Mucosa of stomach (tissue), 1 donor: ENCODE data around the gene JAM3.

Experiments
- H3K27me3 ChIP-seq: one replicate; pipeline ENCODE4 v1.7.0; 2013; ENCODE audit warnings: mild to moderate bottlenecking, low read length; ENCODE audit not compliant: control insufficient read depth, insufficient read depth
- H3K36me3 ChIP-seq: one replicate; pipeline ENCODE4 v1.7.0; 2013; ENCODE audit warnings: low read length; ENCODE audit not compliant: control insufficient read depth, insufficient read depth
- H3K4me1 ChIP-seq: one replicate; pipeline ENCODE4 v1.7.0; 2013; ENCODE audit warnings: mild to moderate bottlenecking, low read length; ENCODE audit not compliant: control insufficient read depth, insufficient read depth
- H3K4me3 ChIP-seq: one replicate; pipeline ENCODE4 v1.7.0; 2013; ENCODE audit warnings: low read length
- H3K9ac ChIP-seq: one replicate; pipeline ENCODE4 v1.7.0; 2013; ENCODE audit warnings: mild to moderate bottlenecking, low read length, moderate library complexity
- H3K9me3 ChIP-seq: one replicate; pipeline ENCODE4 v1.7.0; 2013; ENCODE audit warnings: mild to moderate bottlenecking, low read length, moderate library complexity; ENCODE audit not compliant: control insufficient read depth
- donor health status: Pancreatic carcinoma.

JAM3 gene

DNA sequence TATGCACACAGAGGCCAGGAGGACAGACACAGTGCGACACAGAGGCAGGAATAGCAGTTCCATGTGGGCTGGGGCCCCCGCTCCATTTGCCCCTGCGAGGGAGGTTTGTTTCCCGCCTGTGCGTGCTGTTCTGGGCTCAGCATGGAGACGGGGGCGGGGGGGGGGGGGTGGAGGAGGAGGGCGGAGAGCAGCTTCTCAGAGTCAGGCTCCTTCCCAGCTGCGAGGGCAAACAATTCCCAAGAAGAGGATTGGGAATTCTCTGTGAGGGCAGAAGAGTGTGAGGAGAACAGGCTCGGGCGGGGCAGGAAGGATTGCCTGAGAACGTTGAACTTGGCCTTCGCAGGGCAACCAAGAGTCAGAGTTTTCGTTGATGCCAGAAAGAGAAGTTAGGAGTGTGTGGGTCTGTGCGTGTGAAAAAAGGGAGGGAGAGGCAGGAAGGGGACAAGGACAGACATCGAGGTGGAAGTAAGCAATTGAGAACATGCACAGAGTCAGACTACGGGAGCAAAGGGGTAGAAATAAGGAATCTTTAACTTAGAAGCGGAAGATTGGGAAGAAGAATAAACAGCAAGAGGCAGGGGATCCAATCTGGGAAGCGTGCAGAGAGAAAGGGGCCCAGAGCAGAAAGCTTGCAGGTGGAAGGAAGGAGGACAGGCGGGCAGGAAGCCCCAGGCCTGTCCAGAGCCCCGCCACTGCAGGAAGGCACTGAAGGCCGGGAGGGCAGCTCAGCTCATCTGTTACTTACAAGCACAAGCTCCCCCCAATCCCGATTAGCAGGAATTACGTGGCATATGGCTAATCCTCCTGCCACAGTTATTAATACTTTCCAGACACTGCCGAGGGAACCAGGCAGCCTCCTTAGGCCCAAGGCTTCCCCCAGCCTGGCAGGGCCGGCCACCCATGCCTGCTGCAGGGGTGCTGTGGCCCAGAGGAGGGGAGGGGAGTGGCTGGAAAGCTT is 15.6 kb upstream of the JAM3 start:
- Histone ChIP-seq H3K27me3 (peaks cover 7% of the 10 kb centered on the region), H3K4me3 (no peak overlapping the region), H3K9me3 (no peaks in the 10 kb centered on the region), H3K4me1 (peaks cover 15% of the 10 kb centered on the region), H3K36me3 (no peaks in the 10 kb centered on the region), H3K9ac (no peak overlapping the region)

DNA sequence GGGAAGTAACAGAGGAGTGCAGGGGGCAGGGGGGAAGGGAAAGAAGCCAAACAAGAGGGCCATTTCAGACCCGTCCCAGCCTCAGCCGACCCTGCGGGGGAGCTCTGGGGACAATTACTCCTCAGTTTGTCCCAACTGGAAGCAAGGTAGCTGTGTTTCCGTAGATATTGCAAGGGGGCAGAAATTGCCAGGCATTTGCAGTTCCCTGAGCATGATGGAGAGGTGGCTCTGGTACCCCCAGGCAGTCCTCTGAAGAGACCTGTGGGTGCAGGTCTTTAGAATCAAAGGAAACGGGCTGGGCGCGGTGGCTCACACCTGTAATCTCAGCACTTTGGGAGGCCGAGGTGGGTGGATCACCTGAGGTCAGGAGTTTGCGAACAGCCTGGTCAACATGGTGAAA is 13.8 kb upstream of the JAM3 start:
- Histone ChIP-seq H3K9me3 (no peaks in the 10 kb centered on the region), H3K27me3 (peaks cover 3% of the 10 kb centered on the region), H3K4me1 (peaks cover 15% of the 10 kb centered on the region), H3K9ac (no peak overlapping the region), H3K4me3 (no peak overlapping the region), H3K36me3 (no peaks in the 10 kb centered on the region)

DNA sequence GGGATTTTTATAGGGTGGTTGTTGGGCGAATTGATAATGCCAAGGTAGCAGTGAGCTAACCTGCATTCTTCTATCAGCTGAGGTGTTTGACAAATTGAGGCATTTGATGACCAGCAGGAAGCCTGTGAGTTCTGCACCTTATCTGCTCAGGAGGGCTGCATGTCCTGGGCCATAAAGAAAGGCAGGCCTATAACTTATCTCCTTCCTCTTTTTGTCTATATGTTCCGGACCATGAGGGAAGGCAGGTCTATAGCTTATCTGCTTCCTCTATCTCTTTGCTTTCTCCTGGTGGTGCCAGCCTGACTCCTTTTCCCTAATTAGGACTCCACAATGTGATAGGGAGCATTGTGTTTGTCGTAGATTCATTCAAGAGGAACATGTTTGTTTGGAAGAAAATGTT is 8.6 kb upstream of the JAM3 start:
- H3K36me3 ChIP-seq, result no peaks in the 10 kb centered on the region
- no peaks in the 10 kb centered on the region for H3K27me3 ChIP-seq
- no peaks in the 10 kb centered on the region for H3K4me1 ChIP-seq
- H3K9me3 ChIP-seq, result no peaks in the 10 kb centered on the region
- H3K9ac ChIP-seq, result no peak overlapping the region
- H3K4me3 ChIP-seq, result no peak overlapping the region

DNA sequence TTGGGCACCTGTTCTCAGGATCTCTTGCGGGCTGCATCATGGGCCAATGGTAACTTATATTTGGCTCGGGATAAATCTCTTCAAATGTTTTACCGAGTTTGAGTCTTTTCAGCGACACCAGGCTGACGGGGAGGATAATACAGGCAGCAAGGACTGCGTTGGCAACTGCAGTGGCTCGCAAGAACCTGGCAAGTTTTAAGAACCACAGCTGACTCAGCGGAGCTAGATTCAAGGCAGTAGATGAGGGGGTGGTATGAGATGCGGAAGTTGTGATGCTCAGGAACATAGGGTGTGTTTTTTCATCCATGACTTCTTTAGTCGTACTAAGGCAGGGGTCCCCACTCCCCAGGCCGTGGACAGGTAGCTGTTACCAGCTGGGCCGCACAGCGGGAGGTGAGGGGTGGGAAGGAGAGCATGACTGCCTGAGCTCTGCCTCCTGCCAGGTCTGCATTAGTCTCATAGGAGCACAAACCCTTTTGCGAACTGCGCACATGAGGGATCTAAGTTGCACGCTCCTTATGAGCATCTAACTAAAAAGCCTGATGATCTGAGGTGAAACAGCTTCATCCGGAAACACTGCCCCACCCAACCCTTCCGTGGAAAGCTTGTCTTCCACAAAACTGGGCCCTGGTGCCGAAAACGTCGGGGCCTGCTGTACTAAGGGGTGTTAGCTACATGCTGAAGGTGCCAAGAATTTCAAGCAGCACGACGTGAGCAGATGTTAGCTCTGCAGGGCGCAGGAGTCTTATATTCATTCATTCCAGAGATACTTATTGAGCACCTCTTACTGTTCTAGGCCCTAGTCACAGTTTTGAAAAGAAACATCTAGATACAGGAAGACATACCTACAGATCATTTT is 6.4 kb upstream of the JAM3 start:
- no peak overlapping the region for H3K9ac ChIP-seq
- H3K4me1 ChIP-seq, result no peaks in the 10 kb centered on the region
- H3K27me3 ChIP-seq, result no peaks in the 10 kb centered on the region
- H3K36me3 ChIP-seq, result no peaks in the 10 kb centered on the region
- no peak overlapping the region for H3K4me3 ChIP-seq
- no peaks in the 10 kb centered on the region for H3K9me3 ChIP-seq

DNA sequence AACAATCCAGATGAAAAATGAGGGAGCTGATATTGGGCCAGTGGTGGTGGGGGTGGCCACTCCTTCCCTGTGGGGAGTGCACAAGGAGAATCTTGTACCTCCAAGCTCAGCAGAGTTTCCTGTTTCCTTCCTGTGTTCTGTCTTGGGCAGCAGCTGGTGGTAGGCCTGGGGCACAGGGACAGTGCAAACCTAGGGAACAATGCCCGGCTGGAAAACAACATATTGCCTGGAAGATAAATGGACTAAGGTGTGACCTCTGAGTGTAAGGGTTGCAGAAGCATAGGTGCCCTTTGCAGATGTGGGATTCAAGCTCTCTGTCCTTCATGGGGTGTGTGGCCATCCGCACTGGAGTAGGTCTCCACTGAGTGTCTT is 5.8 kb upstream of the JAM3 start:
- Histone ChIP-seq H3K36me3 (no peaks in the 10 kb centered on the region), H3K4me3 (no peak overlapping the region), H3K27me3 (no peaks in the 10 kb centered on the region), H3K9me3 (no peaks in the 10 kb centered on the region), H3K4me1 (no peaks in the 10 kb centered on the region), H3K9ac (no peak overlapping the region)

DNA sequence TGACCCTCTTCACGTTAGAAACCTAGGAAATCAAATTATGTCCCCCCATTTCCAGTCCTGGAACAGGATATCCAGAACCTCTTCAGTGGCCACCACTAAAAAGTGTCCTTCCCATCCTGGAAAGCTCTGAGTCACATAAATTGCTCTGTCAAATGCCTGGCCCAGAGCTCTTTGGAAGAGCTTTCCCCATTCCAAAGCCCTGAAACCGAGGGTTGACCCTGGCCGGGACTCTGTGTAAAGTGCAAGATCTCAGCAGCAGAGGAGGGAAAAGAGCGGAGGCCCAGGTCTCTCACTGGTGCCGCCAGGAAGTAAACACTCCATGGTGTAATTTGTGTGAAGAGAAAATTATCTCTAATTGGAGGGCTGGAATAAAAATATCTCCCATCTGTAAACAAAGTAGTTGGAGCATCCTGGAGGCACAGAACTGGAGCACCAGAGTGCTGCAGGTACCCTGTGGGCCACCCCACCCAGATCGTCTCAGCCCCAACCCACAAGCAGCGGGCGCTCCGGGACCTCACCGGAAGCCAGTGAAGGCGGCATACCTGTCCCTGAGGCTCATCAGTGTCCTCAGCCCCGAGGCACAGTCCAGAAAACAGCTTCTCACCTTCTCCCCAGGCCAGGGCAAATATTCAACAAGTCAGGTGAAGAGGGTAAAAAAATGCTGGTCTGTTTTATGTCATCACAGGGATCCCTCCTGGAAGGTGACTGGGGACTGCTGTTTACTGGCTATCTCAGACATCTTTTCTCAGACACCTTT is 4.7 kb upstream of the JAM3 start:
- H3K27me3 ChIP-seq, result no peaks in the 10 kb centered on the region
- H3K9ac ChIP-seq, result no peak overlapping the region
- H3K4me3 ChIP-seq, result no peak overlapping the region
- H3K4me1 ChIP-seq, result no peaks in the 10 kb centered on the region
- no peaks in the 10 kb centered on the region for H3K9me3 ChIP-seq
- H3K36me3 ChIP-seq, result no peaks in the 10 kb centered on the region

DNA sequence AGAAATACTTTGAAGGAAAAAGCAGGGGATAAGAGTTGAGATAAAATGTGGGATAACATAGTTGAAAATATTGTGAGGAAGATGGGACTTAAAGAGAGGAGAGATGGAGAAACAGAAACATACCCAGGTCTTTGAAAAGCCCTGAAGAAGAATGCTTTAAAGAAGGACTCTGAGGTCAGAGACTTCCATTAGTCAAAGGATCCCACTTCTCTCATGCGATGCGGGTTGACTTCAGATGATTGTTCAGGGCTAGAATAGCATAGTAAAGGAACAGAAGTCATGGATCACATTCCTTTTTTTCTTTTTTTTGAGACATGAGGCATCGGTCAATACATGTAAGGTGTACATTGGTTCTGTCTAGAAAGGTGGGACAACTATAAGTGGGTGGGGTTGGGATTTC is 3.5 kb upstream of the JAM3 start:
- Histone ChIP-seq H3K36me3 (no peaks in the 10 kb centered on the region), H3K4me1 (no peaks in the 10 kb centered on the region), H3K9ac (no peak overlapping the region), H3K9me3 (no peaks in the 10 kb centered on the region), H3K27me3 (no peaks in the 10 kb centered on the region), H3K4me3 (no peak overlapping the region)

DNA sequence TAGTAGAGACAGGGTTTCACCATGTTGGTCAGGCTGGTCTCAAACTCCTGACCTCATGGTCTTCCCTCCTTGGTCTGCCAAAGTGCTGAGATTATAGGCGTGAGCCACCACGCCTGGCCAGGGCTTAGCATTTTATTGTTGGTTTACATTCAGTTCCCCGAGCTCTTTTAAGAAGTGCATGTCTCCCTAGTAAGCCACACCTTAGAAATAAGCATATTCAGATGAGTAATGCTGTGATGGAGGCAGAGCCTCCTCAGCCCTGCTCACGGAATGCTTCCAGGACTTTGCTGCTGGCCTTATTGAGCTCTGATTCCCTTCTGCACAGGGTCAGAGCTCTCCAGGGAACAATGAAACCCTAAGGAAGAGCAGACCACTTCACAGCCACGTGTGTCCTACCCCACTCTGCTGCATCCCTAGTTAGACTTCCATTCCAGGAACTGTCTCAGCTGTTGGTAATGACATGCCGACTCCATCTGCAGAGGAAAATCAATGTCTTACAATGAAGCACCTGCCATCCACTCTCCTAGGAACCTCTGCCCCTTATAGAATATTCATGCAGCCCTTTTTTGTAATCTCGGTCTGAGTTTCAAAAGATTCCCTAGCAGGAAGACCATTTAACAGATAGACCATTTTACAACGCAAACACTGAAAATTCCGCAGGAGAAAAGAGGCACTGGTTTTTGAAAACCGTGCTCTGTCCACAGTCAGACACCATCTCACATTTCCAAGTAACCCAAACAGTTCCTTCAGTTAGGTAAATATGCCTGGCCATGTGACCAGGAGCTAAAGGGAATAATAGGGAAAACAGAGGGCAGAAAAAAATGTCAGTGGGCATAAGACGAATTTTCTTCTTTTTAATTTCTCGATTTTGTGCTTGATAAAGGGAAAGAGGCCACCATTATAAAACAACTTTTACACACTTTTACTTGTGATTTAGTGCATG is 1.7 kb upstream of the JAM3 start:
- Histone ChIP-seq H3K4me3 (no peak overlapping the region), H3K27me3 (no peaks in the 10 kb centered on the region), H3K9me3 (no peaks in the 10 kb centered on the region), H3K36me3 (no peaks in the 10 kb centered on the region), H3K9ac (no peak overlapping the region), H3K4me1 (no peaks in the 10 kb centered on the region)

DNA sequence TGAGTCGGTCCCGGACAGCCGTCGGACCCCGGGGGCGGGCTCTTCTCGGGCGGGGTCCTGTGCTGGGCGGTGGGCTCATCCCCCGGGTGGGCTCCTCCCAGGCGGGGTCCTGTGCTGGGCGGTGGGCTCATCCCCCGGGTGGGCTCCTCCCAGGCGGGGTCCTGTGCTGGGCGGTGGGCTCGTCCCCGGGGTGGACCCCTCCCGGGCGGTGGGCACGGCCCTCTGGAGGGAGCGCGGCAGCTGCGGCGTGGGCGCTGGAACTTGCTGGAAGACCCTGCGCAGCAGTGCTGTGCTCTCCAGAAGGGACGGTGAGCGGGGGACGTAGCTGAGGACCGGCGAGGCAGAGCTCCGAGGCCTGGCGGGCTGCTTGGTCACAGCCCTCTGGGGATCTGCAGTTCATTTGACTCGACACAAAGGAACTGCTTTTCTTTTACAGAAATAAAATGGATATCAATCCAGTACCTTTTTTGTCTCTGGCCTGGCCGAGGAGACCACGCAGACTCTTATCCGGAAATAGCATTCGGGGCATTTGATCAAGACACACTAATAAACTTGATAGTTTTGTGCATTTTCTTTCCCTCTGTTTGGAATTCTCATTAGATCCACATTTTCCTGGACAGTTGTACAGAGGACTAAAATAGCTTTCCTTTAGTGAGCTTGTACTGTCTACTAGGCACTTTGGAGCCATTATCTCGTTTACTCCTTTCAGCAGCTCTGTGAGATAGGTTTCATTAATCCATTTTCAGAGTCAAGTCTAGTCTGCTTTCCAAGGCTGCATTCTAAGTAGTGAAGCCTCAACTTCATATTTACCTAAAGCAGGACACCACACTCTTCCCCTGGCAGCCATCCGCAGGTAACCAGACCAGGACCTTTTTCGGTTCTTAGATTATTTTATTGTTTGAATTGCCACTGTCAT is 812 bp downstream of the JAM3 start:
- H3K9me3 ChIP-seq, result no peaks in the 10 kb centered on the region
- no peak overlapping the region for H3K4me3 ChIP-seq
- no peaks in the 10 kb centered on the region for H3K36me3 ChIP-seq
- peaks cover 19% of the 10 kb centered on the region for H3K4me1 ChIP-seq
- H3K27me3 ChIP-seq, result no peaks in the 10 kb centered on the region
- peak overlapping the region; percentile 58 for H3K9ac ChIP-seq

DNA sequence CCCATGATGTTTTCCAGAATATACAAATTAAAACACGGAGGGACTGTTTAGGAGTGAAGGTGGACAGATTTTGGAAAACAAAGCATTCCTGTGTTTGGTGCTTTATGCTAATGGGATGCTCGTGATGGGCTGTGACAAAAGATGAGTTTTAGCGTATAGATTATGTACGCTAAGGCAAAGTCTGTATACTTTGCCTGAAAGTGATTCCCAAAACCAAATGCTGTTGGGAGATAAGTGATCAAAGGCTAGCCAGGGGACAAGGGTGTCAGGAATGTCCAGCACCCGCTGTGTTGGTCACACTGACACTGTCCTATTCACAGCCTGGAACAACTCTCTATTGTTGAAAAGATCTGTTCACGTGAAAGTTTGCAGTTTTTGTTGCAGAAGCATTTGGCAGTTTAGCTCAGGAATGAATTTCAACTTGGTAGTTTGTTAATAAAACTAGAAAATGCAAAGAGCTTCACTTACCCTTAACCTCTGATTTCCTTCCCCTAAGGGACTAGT is 1.5 kb downstream of the JAM3 start:
- H3K9ac ChIP-seq, result no peak overlapping the region
- H3K9me3 ChIP-seq, result no peaks in the 10 kb centered on the region
- H3K4me3 ChIP-seq, result no peak overlapping the region
- H3K36me3 ChIP-seq, result no peaks in the 10 kb centered on the region
- H3K4me1 ChIP-seq, result peaks cover 21% of the 10 kb centered on the region
- no peaks in the 10 kb centered on the region for H3K27me3 ChIP-seq
